Fibroblast of lung (primary cell): Measurements from ENCODE around the gene CD69.

Source experiments
- CTCF ChIP-seq, 2 donors: IDR thresholded peaks in 1 of 2; conservative IDR thresholded peaks in 1 of 2; 1 replicate in 1 of 2; 2 replicates in 1 of 2; pipeline ENCODE4 v1.5.1; 2011 to 2012; ENCODE audit warnings: low read length in 2 of 2, control low read depth in 1 of 2, inconsistent platforms in 1 of 2, low read depth in 1 of 2, mild to moderate bottlenecking in 1 of 2
- EZH2 ChIP-seq: IDR thresholded peaks from 2 replicates; pipeline ENCODE4 v1.5.1; 2012; ENCODE audit warnings: low read length, control low read depth, mild to moderate bottlenecking; ENCODE audit errors: missing control alignments

GRCh38 chr12:9711664-9712063, 49.0 kb downstream of the CD69 start:
- no peak for TF ChIP-seq CTCF (conservative IDR thresholded peaks at IDR 0.05 in 1 of 2, IDR thresholded peaks at IDR 0.05 in 1 of 2; ENCODE audit: low read depth in 1 of 2, low read length in 2 of 2)
- TF ChIP-seq EZH2, result no peak
